Umbilical cord (tissue), 2 donors: ENCODE measurements around the gene NFYC. TPM values are rescaled to one million over a fixed set of nuclear protein-coding genes. Genes with fewer than 3 reads are reported as not detected.

Experiments
- DNase-seq: peaks from one replicate; pipeline ENCODE4 v3.0.0-alpha.2; 2015; ENCODE audit warnings: low spot score
- total RNA-seq: library from RNA; depleted of rRNA; stranded (reverse); fragments of >200 nt; gene quantifications from one replicate; pipeline ENCODE4 v1.2.3, GENCODE V29; 2014; ENCODE audit warnings: low replicate concordance; ENCODE audit not compliant: insufficient read depth

Gene NFYC
- total RNA-seq, 1 donor from 2014 or later: 38.0 TPM

DNA sequence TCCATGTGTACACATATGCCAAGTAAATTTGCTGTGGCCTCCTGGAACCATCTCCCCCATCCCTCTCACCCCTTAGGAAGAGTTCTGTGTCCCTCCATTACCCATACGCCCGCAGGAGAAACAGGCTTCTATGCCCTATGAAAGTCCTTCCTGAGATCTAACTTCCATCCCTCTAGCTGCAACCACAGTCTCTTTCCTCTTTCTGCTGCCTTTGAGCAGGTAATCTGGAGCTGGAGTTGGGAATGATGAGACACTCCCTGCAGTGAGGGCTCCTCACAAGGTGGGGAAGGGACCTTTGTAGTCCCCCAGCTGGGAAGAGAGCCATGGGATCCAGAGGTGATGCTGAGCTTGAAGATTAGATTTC lies 90.1 kb downstream of the NFYC start:
- DNase-seq: no peak

DNA sequence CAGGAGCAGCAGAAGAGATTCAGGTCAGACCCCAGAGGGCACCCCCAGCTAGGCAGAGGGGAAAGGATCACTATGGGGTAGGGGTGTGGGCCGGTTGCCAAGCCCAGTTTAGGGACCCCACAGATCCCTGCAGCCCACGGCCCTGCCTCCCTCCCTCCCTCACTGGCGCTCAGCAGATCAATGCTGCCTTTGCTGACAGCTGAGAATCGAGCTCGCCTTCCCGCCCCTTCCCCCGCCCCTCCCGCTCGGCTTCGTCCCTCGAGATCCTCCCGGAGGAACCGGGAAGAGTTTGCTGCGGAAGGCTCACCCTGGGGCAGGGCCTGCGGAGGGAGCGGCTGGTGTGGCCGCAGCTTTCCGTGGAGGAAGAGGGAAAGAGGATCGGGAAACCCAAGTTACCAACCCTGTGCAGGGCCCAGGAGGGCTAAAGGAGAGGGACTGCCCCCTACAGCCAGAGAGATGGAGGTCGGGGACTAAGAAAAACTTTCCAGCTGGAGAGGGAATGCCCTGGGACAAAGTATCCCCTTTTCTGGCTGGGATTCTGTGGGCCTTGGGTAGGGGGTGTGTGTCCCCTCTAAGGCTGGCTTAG lies 91.0 kb downstream of the NFYC start:
- no peak for DNase-seq

DNA sequence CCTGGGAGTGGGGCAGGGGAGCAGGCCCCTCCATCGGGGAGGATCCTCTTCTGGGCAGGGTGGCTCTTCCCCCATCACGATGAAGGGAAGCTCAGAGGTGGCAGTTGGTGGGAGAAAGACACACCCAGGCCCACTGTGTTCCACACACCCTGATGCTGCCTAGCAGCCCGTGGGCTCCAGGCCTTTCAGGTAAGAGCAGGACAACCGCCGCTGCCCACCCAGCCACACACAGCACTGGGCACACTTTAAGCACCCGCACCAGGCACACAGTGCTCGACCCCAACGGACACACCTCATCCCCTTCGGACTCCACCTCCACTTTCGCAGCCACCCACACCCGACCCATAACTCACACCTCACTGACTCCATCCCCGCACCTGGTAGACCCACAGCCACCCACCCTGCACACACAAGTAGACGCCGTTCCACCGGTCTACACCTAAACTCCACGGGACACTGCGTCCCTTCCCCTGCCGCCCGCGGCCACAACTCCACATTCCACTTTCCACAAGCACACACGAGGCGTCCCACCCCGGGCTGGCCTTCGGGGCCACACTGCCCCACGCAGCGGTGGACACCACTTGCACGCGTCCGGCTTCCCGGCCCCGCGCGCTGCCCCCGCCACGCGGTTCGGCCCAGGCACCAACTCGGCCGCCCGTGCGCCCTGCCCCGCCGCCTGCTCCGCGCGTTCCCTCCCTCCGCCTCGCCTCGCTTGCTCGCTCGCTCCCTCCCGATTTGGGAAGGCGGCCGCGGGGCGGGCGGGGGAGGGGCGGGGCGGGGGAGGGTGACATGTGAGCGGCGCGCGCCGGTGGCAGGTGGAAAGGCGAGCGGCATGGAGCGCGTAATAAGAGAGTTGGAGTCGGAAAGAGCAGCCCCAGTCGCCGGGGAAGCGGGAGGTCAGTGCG lies 91.7 kb downstream of the NFYC start, which contains the start of gene KCNQ4:
TSS of gene KCNQ4 (plus strand) at position 787 of the 905 bp plus-strand sequence. CDS start 307 bp downstream, outside the sequence.
- DNase-seq: no peak

DNA sequence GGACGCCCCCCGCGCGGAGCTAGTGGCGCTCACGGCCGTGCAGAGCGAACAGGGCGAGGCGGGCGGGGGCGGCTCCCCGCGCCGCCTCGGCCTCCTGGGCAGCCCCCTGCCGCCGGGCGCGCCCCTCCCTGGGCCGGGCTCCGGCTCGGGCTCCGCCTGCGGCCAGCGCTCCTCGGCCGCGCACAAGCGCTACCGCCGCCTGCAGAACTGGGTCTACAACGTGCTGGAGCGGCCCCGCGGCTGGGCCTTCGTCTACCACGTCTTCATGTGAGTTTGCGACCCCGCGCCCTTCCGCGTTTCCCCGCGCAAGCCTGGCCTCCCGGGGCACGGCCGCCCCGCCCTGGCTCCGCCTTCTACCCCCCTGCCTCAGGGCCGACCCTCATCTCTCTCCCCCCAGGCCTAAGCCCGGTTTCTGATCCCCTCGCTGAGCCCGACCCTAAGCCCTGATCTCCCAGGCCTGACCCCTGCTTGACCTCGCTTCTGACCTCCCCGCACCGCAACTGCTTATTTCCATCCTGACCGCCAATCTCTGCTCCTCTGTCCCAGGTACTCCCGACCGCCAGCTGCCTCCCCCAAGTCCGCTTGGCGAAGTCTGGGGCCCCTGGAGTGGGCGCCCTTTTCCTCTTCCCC lies 92.8 kb downstream of the NFYC start:
- DNase-seq: no peak

DNA sequence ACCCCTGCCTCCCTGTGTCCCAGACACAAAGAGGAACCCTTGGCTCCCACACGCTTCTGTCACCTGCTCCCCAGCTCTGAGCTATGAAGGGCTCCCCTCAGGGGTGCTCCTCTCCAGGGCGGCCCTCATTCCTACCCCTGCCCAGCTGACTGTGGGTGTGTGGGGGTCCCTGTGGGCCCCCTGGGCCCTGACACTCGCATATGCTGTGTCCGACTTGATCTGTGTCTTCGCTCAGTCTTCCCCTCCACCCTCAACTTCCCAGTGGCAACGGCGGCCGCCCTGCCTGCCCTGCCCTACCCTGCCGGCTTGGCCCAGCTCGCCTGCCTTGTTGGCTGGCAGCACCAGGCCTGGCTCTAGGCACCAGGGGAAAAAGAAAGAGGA lies 93.3 kb downstream of the NFYC start:
- DNase-seq: no peak

DNA sequence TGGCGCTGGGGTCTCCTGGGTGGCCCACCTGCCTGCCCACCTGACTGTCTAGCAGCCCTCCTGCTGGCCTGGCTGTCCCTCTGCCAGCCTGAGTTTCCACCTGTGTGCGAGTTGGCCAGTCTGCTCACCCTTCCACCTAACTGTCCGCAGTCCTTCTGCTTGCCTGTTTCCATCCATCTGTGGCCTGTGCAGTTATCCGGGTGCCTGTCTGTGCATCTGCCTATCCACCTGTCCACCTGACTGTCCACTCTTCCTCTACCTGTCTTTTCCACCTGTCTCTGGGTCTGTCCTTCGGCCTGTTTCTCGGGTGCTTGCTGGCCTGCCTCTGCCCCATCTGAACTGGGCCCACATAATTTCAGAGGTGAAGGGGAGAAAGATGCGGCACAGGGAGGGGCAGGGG lies 93.9 kb downstream of the NFYC start:
- DNase-seq: no peak

DNA sequence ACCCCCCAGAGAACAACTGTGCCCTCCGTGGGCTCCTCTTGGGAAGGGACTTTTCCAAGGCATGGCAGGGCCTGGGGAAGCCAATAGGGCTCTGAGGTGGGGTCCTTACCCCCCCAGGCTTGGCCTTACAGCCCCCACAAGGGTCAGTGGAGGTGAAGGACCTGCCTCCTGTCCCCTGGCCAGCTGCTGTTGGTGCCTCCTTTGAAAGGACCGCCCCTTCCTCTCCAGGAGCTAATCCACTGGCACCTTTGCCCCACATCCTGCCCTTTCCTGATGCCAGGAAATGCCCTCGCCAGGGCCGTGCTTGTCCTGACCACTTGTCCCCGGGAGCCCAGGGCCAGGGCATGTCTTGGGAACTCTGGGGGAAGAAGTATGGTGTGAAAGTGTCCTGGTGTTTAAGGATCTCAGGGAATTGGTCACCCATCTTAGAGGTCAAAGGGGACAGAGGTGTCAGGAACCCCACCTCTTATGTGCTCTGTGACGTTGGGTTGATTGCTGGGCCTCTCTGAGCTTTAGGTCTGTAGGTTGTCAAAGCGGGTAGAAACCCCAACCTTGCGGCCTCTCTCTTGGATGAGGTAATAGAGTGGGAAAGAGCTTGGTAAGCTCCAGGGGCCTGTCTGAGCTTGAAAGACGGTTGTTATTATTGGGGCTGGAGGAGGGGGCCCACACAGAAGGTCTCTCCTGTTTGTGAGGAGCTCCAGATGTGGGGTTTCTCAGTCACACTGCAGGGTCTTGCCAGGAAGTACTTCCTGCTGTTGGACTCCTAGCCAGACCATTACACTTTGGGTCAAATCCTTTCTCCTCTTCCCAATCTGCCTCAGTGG lies 94.9 kb downstream of the NFYC start:
- DNase-seq: no peak

DNA sequence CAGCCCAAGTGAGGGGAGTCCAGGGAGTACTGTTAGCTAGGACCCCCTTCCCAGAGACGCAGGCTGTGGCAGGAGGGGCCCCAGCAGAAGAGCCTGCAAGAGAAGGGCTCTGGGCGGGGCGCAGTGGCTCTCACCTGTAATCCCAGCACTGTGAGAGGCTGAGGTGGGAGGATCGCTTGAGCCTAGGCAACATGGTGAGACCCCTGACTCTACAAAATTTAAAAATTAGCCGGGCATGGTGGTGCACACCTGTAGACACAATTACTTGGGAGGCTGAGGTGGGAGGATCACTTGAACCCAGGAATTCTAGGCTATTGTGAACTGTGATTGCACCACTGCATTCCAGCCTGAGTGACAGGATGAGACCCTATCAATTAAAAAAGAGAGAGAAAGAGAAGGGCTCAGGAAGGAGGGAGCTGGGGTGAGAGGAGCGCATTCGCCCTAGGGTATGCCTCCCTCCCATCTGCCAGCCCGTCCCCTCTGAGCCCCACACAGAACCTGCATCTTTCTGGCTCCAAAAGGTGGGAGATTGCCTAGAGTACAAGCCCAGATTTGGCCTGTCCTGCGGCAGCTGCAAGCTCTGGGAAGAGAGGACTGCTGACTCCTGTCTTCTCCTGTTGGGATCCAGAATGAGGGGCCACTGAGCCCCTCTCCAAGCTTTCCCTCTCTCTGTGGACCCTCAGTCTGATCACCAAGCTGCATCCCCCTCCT lies 95.6 kb downstream of the NFYC start:
- DNase-seq: no peak

DNA sequence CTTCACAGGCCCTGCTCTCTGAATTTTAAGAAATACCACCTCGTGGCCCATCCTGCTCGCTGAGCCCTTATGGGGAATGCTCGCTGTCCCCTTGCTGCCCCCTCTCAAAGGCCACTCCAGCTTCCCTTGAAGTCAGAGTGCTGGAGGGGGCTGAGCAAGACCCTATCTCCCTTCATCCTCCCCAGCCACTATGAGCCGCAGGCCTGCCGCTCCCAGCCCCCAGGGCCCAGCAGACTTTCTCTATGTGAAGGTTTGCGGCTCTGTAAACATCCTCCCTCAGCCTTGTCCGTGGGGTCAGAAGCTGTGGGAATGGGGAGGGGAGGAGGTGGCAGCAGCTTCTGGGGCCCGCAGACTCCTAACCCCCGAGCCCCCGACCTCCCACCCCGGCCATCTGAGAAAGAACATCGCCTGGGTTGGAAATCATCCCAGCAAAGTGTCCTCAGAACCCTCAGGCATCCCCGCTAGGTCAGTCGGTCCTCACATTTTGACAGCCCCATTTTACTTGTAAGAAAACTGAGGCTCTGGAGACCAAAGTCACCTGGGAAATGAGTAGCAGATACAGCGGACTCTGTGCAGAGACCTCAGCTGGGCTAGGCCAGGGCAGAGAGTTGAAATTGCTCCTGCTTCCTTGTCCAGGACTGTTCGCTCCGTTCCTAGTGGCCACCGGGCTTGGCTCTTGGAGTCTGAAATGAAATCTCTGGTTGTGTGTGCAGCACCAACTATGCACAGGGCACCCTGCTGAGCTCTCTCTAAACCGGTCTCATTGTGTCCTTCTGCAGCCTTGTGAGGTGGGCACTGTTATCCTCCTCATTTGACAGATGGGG lies 96.4 kb downstream of the NFYC start:
- DNase-seq: no peak

DNA sequence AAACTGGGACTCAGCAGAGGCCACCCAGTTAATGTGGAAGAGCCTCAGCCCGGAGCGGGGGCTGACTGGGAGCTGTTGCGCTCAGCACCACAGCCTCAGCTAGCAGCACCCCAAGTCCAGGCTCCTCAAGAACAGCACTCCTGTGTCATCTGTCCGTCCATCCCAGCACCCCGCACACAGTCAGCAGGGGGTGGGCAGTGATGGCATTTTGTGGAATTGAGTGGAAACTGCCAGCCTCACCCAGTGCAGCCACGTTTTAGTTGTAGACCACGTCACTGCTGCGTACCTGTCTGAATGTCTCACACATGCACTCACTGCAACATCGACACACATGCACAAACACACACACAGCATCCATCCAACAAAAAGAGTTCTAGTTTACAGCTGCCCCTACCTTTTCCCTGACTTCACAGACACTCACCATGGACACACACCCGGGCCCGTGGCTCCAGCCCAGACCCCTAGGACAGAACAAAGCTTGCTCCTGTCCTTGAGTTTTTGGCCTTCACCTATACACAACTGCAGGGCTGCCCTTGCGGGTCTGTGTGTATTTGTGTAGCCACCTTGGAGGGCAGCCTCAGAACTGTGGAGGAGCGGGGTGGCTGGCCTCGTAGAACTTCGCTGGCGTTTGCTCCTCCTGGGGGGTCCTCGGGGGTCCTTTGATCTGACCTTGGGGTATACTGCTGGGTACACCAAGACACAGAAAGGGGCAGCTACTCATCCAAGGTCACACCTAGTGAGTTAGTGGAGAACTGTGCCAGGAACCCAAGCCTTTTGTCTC lies 97.2 kb downstream of the NFYC start:
- no peak for DNase-seq

DNA sequence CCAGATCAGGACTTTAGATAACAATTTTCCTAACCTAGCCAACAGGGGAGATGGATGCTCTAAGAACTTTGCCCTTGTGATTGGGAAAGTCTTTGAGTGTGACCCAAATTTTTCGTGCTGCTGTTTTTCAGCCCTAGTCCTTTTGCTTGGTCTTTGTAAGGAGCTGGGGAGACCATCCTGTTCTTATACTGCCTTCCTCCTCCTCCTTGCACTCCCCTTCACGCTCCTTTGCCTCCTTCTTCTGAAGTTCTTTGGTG lies 97.8 kb downstream of the NFYC start:
- DNase-seq: no peak

DNA sequence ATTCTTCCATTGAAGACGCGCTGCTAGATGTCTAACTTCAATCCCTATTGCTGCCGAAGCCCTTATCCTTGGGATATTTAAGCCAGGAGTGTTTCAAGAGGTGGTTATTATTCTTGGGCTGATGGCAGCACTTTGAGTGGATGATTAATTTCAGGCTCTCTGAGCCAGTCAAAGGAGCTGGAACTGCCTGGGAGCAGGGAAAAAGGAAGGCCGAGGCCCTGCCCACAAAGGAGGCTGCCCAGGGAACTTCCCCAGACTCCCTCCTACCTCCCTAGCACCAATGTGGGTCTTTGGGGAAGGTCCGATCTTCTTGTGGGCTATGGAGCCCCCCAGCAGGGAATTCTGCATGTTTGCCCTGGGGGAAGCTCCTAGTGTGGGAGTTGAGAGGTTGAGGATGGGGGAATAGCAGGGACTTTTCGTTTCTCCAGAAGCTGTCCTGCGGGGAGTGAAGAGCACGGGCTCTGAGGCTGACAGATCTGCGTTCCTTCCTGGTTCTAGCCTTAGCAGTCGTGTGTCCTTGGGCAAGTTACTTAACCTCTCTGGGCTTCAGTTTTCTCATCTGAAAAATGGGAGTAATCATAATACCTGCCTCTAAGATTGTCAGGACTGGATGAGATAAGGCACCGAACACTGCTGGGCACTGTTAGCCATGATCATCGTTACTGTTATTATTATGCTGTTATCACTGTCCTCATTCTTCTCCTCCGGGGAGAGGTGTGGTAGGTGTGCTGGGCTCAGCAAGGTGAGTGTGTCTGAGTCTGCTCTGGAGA lies 98.3 kb downstream of the NFYC start:
- no peak for DNase-seq

DNA sequence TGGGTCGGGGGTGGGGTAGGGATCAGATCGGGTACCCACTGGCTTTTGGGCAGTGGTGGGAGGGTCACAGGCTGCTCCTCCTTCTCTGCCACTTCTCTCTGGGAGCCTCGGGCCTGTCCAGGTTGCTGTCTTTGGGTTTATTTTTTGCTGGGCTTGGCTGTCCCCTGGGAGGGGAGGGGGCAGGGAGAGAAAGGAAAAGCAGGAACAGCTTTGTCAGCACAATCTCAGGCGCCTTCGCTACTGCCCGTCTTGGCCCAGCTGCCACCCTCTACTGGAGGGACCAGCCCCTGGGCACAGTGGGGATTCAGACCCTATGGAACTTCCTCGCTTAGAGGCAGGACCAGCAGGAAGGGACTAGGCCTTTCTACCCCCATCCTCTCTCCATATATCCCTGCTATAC lies 100.5 kb downstream of the NFYC start:
- DNase-seq: no peak

DNA sequence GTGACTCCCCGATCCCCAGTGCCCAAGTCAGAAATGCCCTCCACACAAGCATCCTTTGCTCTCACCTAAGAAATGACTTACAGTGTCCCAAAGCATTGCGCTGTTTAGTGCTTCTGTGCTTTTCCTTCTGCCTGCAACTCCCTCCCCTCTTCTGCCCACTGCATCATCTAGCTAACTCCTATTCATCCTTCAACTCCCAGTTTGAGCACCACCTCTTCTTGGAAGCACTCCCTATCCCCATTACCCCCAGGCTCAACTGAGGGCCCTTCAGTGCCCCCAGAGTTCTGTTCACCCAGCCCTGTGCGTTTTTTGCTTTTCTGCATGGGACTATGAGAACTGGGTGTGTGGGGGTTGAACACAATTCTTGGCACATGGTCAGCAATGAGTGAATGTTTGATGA lies 102.1 kb downstream of the NFYC start:
- no peak for DNase-seq

DNA sequence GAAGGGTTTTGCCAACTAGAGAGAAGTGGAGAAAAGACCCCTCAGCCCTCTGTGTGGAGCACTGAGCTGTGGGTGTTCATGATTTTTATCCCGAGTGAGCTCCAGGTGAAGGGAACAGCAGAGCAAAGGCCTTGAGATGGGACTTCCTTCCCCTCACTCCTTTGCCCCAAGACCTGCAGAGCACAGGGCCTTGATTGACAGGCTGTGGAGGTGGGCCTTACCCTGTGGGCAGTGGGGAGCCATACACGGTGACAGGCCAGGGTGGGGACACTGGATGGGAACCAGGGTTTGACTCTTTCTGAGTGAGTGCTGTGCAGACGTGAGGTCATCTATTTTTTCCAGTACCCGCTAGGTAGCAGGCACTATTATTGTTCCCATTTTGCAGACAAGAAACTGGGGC lies 102.5 kb downstream of the NFYC start:
- DNase-seq: no peak

DNA sequence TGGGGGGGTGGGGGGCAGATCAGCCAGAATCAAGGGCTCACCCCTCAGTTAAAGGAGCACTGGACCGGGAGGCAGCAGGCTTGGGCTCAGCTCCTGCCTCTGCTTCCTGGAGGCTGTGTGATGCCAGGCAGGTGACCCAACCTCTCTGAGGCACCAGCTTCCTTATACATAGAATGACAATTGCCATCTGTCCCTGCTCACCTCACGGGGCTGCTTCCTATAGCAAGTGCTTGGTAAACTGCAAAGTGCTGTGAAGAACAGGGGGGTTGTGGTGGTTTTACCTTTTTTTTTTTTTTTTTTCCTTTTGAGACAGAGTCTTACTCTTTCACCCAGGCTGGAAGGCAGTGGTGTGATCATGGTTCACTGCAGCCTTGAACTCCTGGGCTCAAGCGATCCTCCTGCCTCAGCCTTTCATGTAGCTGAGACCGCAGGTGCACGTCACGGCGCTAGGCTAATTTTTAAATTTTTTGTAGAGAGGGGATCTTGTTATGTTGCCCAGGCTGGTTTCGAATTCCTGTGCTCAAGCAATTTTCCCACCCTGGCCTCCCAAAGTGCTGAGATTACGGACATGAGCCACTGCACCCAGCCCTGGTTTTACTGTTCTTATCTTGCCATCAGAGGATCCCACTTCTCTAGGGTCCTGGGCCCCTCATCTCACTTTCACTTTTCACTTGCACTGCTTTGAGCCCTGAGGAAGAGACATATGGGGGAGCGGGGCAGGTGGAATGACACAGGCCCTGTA lies 103.6 kb downstream of the NFYC start:
- DNase-seq: no peak

DNA sequence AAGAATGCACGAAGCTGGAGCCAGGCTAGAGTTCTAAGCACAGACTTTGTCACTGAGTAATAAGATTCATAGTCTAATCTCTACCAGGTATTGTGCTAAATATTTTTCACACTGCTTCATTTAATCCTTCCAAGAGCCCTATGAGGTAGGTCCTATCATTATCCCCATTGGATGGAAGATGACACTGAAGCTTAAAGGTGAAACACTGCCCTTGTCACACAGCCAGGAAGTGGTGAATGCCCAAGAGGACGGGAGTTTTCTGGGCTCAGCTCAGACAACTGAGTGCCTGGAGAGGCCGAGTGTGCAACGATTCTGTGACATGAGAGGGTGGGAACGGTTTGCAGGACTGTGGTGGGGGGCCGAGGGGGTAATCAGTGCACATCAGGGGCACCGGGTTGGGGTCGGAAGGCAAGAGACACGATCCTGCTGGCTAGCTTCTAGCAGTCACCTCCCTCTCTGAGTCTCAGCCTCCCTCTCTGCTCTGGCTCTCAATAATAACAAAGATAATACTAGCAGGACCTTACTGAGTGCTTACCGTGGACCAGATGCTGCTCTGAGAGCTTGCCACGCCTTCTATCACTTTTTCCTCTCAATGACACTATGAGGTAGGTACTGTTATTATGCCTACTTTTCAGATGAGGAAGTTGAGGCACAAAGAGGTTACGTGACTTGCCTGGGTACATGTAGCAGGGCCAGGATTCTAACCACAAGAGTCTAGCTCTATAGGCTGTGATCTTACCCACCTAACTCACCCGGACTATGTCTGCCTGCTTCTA lies 104.5 kb downstream of the NFYC start:
- DNase-seq: no peak
